GM19455 (cell line): ENCODE results near the gene CORO2B.

Experiments used
- ATAC-seq: cut with Tn5 transposase; IDR thresholded peaks from one replicate; pipeline ENCODE4 v1.9.1; 2021; ENCODE audit not compliant: unreplicated experiment

The CORO2B gene

GRCh38 chr15:68572309-68572708 lies 6.5 kb upstream of the CORO2B start:
- ATAC-seq = no peak

GRCh38 chr15:68572921-68573320 lies 5.9 kb upstream of the CORO2B start:
- no peak for ATAC-seq

- no peak for ATAC-seq
These were observed 4.7 kb upstream of the CORO2B start for GRCh38 chr15:68574046-68574445.

GRCh38 chr15:68574629-68575028 lies 4.2 kb upstream of the CORO2B start:
- no peak for ATAC-seq

- no peak for ATAC-seq
These were observed 2.4 kb upstream of the CORO2B start for GRCh38 chr15:68576235-68576892.

GRCh38 chr15:68578175-68578979 lies 416 bp upstream of the CORO2B start:
- no peak for ATAC-seq

GRCh38 chr15:68580026-68580882 lies 1.5 kb downstream of the CORO2B start:
- ATAC-seq = no peak

- ATAC-seq = no peak
These were observed 2.0 kb downstream of the CORO2B start for GRCh38 chr15:68580883-68581155.

GRCh38 chr15:68581725-68582124 lies 2.9 kb downstream of the CORO2B start:
- ATAC-seq = no peak

- no peak for ATAC-seq
These were observed 3.4 kb downstream of the CORO2B start for GRCh38 chr15:68582236-68582635.

- ATAC-seq = no peak
These were observed 4.1 kb downstream of the CORO2B start for GRCh38 chr15:68582864-68583263.

GRCh38 chr15:68583321-68583720 lies 4.5 kb downstream of the CORO2B start:
- no peak for ATAC-seq

GRCh38 chr15:68583936-68584755 lies 5.4 kb downstream of the CORO2B start:
- ATAC-seq = no peak

GRCh38 chr15:68584756-68585573 lies 6.2 kb downstream of the CORO2B start:
- no peak for ATAC-seq

- no peak for ATAC-seq
These were observed 6.9 kb downstream of the CORO2B start for GRCh38 chr15:68585574-68586273.

GRCh38 chr15:68586274-68586961 lies 7.6 kb downstream of the CORO2B start:
- ATAC-seq = no peak

GRCh38 chr15:68587769-68588385 lies 9.1 kb downstream of the CORO2B start:
- ATAC-seq = no peak

GRCh38 chr15:68589053-68589452 lies 10.3 kb downstream of the CORO2B start:
- no peak for ATAC-seq
